ENCODE measurements around the gene INTS3.

DNA sequence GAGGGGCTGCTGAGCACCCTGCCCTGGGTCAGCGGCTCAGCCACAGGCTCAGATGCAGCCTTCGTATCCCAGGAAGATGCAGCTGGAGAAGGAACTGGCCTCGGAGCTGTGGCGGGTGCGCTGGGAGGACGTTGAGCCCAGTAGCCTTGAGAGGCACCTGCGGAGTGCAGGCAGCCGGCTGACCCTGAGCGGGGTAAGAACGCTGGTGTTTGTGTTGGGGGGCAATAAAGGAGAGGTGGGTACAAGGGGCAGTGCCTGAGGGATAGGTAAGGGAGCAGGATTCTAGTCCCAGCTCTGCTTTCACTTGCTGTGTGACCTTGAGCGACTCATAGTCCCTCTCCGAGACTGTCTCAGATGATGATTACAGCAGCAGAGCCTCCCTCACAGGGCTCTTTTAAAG lies 43.0 kb upstream of the INTS3 start:
- TF ChIP-seq POLR2AphosphoS5 (IDR thresholded peaks at IDR 0.05; ENCODE audit: borderline replicate concordance, low read depth, low read length) (no peak), EZH2 (IDR thresholded peaks at IDR 0.05) (no peak)

Measured in SK-N-MC (cell line).